VCaP (cell line): ENCODE measurements around the gene TNS3.

ENCODE experiments used
- H3K27ac ChIP-seq: fragments of 450-650 bp; 2 replicates; pipeline ENCODE4 v1.5.1; 2017
- TF ChIP-seq, protein P1 (sequence below): fragments of 450-650 bp; conservative IDR thresholded peaks from 2 replicates; pipeline ENCODE4 v1.5.1; 2017; ENCODE audit warnings: mild to moderate bottlenecking, moderate library complexity

Gene TNS3

DNA sequence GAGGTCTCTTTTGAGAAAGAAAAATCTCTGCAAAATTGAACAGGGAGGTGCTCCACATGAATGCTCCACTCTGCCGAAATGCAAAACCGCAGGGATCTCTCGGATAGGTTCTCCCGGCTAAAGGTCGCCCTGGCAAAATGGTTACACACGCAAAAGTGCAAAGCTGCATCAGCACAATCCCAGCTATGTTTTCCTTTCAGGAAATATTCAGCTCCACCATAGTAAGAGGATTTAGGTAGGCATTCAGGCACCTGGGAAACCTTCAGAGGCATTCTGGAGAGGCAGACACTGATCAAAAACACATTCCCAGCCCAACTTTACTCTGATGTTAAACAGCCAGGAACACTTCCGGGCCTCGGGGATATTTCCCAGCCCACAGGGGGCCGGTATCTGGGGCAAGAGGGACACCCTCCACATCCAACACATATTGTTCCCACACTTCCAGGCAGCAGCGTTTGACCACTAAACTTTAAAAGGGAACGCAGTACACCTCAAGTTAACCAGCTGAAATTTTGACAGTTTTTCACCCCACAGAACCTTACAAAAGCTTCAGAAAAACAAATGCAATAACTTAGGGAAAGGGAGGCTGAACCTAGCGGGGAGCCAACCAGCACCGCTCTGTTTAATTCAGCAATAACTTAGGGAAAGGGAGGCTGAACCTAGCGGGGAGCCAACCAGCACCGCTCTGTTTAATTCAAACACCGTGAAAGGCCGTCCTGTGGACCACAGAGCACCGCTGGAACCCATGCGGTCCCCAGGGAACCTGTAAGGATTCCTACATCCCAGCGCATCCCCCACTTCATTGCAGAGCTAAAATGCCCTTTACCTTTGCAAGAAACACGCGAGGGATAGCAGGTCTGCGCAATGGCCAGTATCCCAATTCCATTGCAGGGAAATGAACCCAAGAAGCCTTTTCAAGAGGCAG lies 45.9 kb downstream of the TNS3 start:
- no peak overlapping the region for H3K27ac ChIP-seq
- TF ChIP-seq, protein P1, sequence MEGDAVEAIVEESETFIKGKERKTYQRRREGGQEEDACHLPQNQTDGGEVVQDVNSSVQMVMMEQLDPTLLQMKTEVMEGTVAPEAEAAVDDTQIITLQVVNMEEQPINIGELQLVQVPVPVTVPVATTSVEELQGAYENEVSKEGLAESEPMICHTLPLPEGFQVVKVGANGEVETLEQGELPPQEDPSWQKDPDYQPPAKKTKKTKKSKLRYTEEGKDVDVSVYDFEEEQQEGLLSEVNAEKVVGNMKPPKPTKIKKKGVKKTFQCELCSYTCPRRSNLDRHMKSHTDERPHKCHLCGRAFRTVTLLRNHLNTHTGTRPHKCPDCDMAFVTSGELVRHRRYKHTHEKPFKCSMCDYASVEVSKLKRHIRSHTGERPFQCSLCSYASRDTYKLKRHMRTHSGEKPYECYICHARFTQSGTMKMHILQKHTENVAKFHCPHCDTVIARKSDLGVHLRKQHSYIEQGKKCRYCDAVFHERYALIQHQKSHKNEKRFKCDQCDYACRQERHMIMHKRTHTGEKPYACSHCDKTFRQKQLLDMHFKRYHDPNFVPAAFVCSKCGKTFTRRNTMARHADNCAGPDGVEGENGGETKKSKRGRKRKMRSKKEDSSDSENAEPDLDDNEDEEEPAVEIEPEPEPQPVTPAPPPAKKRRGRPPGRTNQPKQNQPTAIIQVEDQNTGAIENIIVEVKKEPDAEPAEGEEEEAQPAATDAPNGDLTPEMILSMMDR, result no peak

DNA sequence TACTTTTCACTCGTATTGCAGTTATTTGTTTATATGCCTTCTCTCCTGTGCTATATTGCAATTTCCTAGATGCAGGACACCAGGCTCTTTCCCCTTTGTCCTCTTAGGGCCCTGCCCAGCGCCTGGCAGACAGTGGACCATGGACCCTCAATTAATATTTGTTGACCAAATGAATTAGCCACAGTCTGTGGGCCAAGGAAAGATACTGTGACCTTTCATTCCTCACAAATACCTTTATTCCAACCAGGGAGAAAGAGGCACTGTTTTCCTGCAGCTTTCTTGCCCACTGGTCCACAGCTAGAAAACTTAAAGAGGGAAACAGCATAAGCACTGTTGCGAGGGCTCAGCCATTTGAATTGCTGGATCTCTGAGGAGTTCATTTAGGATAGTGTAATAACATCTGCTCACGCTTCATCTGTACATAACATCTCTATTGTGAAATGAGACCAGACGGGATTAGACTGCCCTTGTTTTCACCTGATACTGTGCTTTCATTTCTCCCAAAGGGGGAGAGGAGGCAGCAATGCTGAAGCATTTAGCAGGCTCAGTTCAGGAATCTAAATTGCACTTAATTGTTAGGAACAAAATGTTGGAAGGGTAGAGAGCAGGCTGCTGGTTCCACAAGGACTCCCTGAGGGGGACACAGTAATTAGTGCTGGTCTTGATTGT lies 46.7 kb downstream of the TNS3 start:
- TF ChIP-seq, protein P1, result no peak
- no peak overlapping the region for H3K27ac ChIP-seq

DNA sequence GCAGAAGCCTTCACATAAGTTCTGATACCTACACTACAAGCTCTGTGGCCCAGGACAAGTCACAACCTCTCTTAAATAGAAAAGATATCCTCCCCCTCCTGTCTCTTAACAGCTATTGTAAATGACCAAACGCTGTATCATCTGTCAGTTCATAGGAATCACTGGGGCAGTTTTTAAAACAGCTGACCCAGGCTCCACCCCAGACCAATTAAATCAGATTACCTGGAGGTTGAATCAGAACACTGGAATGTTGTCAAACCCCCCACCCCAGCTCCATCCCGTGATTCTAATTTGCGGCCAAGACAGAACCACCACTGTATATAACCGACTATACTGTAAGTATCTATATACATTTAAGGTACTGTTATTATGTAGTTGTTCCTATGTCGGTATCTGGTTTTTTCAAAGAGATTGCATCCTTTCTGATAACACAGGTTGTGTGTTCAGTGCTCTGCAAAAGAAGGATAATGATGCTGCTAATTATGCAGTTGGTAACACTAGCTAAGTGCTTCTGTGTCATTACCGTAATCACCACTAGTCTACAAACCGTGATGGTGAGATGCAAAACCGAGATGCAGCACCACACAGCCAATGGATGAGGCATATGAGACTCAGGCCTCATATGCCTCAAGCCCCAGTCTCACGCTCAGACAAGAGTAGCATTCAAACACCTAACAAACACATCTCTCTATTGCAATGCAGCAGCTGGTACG lies 47.4 kb downstream of the TNS3 start:
- TF ChIP-seq, protein P1, result no peak
- H3K27ac ChIP-seq, result no peak overlapping the region

DNA sequence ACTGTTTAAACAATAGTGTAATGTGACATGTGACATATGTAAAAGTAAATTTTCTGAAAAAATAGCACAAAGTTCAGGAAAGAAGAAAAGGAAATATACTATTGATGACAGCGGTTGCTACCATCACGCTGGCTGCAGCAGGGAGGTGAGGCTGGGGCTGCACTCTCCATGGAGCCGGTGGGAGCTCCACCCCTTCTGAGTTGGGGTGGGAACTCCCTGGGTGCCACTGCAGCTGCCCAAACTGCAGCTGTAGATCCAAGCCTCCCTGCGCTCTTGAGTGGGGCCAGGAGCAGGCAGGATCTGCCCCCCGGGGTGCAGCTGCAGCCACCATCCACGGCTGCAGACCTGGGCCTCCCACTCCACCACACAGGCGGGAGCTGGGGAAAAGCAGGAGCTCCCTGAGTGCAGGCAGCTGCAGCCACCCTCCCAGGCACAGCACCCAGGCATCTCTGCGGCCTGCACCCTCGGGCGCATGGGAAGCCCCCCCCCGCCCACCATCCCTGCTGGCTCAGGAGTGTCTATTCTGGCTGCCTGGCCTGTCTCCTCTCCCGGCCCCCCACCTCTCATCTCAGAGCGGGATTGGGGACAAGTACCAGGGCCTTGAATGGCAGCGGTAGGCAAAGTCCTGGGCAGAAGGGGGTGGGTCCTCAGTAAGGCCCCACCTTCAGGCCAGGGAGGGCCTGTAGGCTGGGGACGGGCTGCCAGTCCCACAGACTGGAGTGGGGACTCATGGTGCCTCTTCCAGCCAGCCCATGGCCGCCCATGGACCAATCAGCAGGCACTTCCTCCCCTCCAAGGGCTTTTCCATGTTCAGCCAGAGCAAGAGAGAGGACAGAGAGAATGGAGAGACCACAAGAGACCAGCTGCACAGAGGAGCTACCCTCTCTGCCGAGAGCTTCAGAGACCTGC lies 50.1 kb downstream of the TNS3 start:
- TF ChIP-seq, protein P1, result no peak

DNA sequence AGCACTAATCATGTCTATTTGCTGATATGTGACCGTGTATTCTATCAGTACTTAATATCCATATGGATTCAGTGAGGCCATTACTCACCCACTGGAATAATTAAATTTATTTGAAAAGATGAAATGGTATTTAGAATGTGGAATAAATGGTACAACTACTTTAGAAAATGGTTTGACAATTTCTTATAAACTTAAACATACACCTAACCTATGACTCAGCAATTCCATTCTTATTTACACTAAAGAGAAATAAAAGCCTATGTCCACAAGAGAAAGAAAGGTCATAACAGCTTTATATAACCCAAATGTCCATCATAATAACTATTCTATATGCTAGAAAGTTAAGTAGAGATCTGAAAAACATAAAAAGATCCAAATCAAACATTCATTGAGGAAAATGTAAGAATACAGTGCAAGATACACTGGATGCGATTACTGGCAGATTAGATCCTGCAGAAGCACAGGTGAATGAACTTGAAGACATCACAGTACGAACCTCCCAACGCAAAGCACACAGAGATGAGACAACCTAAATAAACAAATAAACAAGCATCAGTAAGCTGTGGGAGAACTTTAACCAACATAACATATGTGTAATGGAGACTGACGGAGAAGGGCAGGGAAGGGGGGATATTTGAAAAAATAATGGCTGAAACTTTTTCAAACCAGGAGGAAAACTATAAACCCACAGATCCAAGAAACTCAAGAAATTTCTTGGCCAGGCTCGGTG lies 51.9 kb downstream of the TNS3 start:
- no peak overlapping the region for H3K27ac ChIP-seq
- TF ChIP-seq, protein P1, result no peak

More for the DNA sequence above, 50.1 kb downstream of the TNS3 start:
- no peak overlapping the region for H3K27ac ChIP-seq

DNA sequence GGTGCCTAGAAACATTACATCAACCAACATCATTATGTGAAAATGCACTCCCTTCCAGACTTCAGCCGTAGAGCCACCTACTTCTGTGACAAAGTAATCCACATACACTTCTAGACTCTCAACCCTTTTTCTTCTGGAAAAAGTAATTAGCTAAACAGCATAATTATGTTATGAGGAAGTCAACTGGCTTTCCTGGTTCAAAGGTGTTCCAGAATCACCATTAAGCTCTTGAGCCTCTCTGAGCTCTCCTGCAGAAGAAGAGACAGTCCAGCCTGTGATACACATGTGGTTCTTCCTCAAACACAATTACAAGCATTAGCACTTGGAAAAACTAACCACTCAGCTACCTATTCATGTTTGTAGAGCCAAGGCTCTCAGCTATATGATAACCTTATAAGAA lies 52.5 kb downstream of the TNS3 start:
- no peak overlapping the region for H3K27ac ChIP-seq
- TF ChIP-seq, protein P1, result no peak
